Nephron progenitor cell (in vitro differentiated cells): ENCODE results near the gene ZNF280D.

ENCODE experiments used
- DNase-seq: peaks from one replicate; pipeline ENCODE4 v3.0.0; 2021
- H3K27ac Mint-ChIP-seq: 2 replicates; pipeline ENCODE4 v1.8.0; 2021; ENCODE audit warnings: mild to moderate bottlenecking, moderate library complexity, mixed read lengths
- H3K27me3 Mint-ChIP-seq: 2 replicates; pipeline ENCODE4 v1.8.0; 2021; ENCODE audit warnings: mild to moderate bottlenecking, low read depth, mixed read lengths; ENCODE audit not compliant: poor library complexity
- H3K36me3 Mint-ChIP-seq: 2 replicates; pipeline ENCODE4 v1.8.0; 2021; ENCODE audit warnings: low read depth, mixed read lengths
- H3K4me1 Mint-ChIP-seq: 2 replicates; pipeline ENCODE4 v1.8.0; 2021; ENCODE audit warnings: mixed read lengths
- H3K4me3 Mint-ChIP-seq: 2 replicates; pipeline ENCODE4 v1.8.0; 2021; ENCODE audit warnings: mild to moderate bottlenecking, moderate library complexity, mixed read lengths
- H3K9me3 Mint-ChIP-seq: 2 replicates; pipeline ENCODE4 v1.8.0; 2021; ENCODE audit warnings: mild to moderate bottlenecking, moderate library complexity, mixed read lengths
- CTCF ChIP-seq: fragments of 200-600 bp; sonication (generic); IDR thresholded peaks from 2 replicates; pipeline ENCODE4 v1.5.0; 2021; ENCODE audit warnings: antibody characterized with exemption

Gene ZNF280D

DNA sequence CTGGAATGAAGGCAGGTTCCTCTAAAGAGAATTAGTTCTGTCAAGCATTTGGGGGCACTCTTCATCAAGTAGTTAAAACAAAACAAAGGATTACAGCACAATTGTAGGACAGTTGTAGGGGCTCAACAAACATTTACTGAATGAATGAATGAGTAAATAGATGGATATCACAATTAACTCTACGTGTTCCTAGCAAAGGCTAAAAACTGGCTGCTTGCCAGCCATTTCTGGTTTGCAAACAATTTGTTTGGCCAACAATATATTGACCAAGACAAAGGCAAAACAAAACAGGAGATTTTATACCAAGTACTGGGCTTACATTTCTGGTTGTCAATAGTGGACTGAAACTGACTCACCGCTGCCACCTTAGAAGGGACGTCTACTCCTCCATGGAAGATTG lies 116.8 kb downstream of the ZNF280D start:
- Mint-ChIP-seq H3K36me3 (no peaks in the 10 kb centered on the region), H3K27ac (no peak overlapping the region), H3K4me3 (no peak overlapping the region), H3K4me1 (no peaks in the 10 kb centered on the region), H3K27me3 (peaks cover 3% of the 10 kb centered on the region), H3K9me3 (peaks cover 18% of the 10 kb centered on the region)
- no peak for TF ChIP-seq CTCF
- no peak for DNase-seq

GRCh38 chr15:56613811-56614210 lies 119.5 kb downstream of the ZNF280D start:
- DNase-seq = no peak
- Mint-ChIP-seq H3K27me3 (no peaks in the 10 kb centered on the region), H3K4me1 (no peaks in the 10 kb centered on the region), H3K27ac (no peak overlapping the region), H3K36me3 (no peaks in the 10 kb centered on the region), H3K9me3 (peaks cover 7% of the 10 kb centered on the region), H3K4me3 (no peak overlapping the region)
- TF ChIP-seq CTCF = no peak

DNA sequence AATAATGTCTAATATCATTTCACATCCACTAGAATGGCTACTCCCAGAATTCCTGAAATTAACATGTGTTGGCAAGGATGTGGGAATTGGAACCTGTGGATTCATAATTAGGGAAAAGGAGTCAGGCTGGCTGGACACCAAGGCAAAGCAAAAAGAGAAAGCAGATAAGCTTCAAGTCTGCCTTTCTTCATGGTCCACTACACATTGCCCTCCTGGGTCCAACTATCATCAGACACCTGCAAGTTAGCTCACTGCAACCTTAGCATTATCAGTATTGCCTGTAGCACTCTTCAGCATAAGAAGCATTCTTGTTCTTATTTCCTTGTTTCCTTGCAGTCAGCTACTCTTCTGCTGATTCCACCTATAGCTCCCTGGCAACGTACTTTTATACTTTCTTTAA lies 124.3 kb downstream of the ZNF280D start:
- Mint-ChIP-seq H3K4me1 (no peaks in the 10 kb centered on the region), H3K36me3 (no peaks in the 10 kb centered on the region), H3K9me3 (peaks cover 23% of the 10 kb centered on the region), H3K27me3 (no peaks in the 10 kb centered on the region), H3K4me3 (no peak overlapping the region), H3K27ac (no peak overlapping the region)
- no peak for TF ChIP-seq CTCF
- no peak for DNase-seq

GRCh38 chr15:56608140-56608778 lies 125.0 kb downstream of the ZNF280D start:
- DNase-seq = no peak
- peaks cover 23% of the 10 kb centered on the region for H3K9me3 Mint-ChIP-seq

DNA sequence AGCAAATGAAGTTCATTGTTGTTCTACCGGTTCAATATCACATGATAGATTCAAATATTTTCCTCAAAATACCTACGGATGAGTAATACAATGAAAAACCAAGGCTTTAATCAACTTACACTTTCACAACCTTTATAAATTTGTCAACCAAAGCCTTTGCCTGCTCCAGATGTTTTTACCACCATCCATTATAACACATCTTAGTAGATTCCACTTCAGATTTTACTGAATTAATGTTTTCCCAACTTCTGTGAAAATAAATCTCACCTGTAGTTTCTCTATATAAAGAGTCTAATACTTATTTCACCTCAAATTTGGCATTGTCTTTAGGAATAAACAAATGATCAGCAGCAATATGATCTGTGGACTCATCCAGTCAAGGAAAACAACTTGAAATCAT lies 131.1 kb downstream of the ZNF280D start:
- DNase-seq = no peak
- Mint-ChIP-seq H3K27me3 (no peaks in the 10 kb centered on the region), H3K36me3 (peaks cover 17% of the 10 kb centered on the region)

More at GRCh38 chr15:56608140-56608778, 125.0 kb downstream of the ZNF280D start:
- H3K27ac Mint-ChIP-seq = no peak overlapping the region
- no peaks in the 10 kb centered on the region for H3K27me3 Mint-ChIP-seq
- no peaks in the 10 kb centered on the region for H3K36me3 Mint-ChIP-seq
- H3K4me3 Mint-ChIP-seq = no peak overlapping the region
- no peak for TF ChIP-seq CTCF
- H3K4me1 Mint-ChIP-seq = no peaks in the 10 kb centered on the region

More for the DNA sequence above, 131.1 kb downstream of the ZNF280D start:
- TF ChIP-seq CTCF = no peak
- H3K9me3 Mint-ChIP-seq = peaks cover 54% of the 10 kb centered on the region
- no peak overlapping the region for H3K27ac Mint-ChIP-seq
- no peaks in the 10 kb centered on the region for H3K4me1 Mint-ChIP-seq
- no peak overlapping the region for H3K4me3 Mint-ChIP-seq
